ENCODE data around the gene ELOVL6. TPM values are rescaled to one million over a fixed set of nuclear protein-coding genes. Genes with fewer than 3 reads are reported as not detected.

Gene ELOVL6
- total RNA-seq, 1 donor from 2014 or later = 25.5 TPM

GRCh38 chr4:109996526-109996925 lies 201.9 kb downstream of the ELOVL6 start:
- no peak for FAIRE-seq
- Histone ChIP-seq H3K27ac (ENCODE audit: low read depth, low read length) (no peak overlapping the region), H2AFZ (ENCODE audit: low read depth, low read length) (no peak overlapping the region), H3K36me3 (ENCODE audit: insufficient read depth, low read length) (no peaks in the 10 kb centered on the region), H3K9me3 (ENCODE audit: insufficient read depth, low read depth, low read length) (no peaks in the 10 kb centered on the region), H3K79me2 (ENCODE audit: insufficient read depth, low read length) (no peaks in the 10 kb centered on the region), H3K27me3 (ENCODE audit: insufficient read depth, low read length) (no peaks in the 10 kb centered on the region), H3K9ac (ENCODE audit: low read length) (no peak overlapping the region), H4K20me1 (ENCODE audit: insufficient read depth, low read length) (no peaks in the 10 kb centered on the region), H3K4me1 (ENCODE audit: insufficient read depth, low read length) (peaks cover 3% of the 10 kb centered on the region), H3K4me2 (ENCODE audit: low read length) (no peak overlapping the region), H3K4me3 (ENCODE audit: insufficient read depth, low read depth, low read length) (no peak overlapping the region)
- Mint-ChIP-seq H3K9me3 (ENCODE audit: unreplicated experiment) (no peaks in the 10 kb centered on the region), H3K36me3 (ENCODE audit: low read depth, unreplicated experiment) (no peaks in the 10 kb centered on the region), H3K27ac (ENCODE audit: unreplicated experiment) (no peak overlapping the region), H3K4me3 (ENCODE audit: unreplicated experiment) (no peak overlapping the region), H3K27me3 (ENCODE audit: low read depth, unreplicated experiment) (peaks cover 3% of the 10 kb centered on the region), H3K4me1 (ENCODE audit: low read depth, unreplicated experiment) (no peaks in the 10 kb centered on the region)
- DNase-seq (ENCODE audit: low read depth) = no peak
- no peak for TF ChIP-seq CTCF (IDR thresholded peaks at IDR 0.05; ENCODE audit: insufficient read depth, low read depth, low read length)
- no peak for TF ChIP-seq EZH2 (IDR thresholded peaks at IDR 0.05; ENCODE audit: insufficient read depth, low read length)
